Measurements from ENCODE around the gene FBXW7.

The FBXW7 gene

DNA sequence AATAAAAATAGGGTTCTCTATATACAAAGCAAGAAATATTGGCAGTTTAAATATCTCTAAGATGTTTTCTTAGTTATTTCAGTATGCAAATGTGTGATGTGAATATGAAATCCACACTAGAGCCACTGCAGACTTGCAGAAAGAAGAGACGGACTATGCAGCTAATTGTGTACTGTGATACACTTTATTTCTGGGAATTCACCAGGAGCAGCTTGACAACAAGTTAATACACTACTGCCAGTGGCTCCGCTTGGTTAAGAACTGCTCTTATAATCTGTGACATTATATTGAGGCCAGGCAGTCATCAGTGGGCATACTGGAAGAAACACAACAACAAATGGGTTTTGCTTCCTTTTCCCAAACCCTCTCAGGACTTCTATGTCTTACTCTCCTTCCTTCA is 172.0 kb downstream of the FBXW7 start:
- no peak for DNase-seq

DNA sequence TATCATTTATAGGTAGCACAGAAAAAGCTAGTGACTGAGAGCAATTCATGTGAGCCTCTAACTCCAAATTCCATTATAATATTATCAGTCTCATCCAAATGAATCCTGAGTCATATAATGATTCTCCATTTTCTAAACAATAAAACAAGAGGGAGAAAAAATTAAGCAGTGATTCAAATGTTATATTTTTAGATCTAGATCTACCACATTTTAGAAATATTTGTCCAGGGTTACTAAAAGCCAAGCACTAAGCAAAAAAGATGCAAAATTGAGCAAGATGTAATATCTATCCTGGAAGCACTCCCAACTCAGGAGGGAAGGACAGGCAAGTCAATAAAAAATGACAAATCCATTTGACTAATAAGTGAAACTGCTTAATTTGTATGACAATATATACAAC is 172.8 kb downstream of the FBXW7 start:
- no peak for DNase-seq

DNA sequence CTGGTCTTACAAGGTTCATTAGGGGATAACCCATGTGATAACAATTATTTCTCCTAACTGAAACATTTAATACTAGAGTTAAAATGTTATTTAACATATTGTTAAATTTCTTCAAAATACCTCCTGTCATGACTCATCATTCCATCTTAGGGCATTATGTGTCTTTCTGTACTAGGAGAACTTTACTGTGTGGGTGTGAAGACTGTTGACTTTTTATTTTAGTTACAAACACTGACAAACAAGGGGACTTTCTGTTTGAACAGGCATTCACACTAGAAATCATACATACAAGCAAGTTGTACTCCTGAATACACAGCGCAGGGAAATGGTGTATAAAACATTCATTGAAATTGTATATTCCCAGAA is 175.9 kb downstream of the FBXW7 start:
- DNase-seq, result no peak

DNA sequence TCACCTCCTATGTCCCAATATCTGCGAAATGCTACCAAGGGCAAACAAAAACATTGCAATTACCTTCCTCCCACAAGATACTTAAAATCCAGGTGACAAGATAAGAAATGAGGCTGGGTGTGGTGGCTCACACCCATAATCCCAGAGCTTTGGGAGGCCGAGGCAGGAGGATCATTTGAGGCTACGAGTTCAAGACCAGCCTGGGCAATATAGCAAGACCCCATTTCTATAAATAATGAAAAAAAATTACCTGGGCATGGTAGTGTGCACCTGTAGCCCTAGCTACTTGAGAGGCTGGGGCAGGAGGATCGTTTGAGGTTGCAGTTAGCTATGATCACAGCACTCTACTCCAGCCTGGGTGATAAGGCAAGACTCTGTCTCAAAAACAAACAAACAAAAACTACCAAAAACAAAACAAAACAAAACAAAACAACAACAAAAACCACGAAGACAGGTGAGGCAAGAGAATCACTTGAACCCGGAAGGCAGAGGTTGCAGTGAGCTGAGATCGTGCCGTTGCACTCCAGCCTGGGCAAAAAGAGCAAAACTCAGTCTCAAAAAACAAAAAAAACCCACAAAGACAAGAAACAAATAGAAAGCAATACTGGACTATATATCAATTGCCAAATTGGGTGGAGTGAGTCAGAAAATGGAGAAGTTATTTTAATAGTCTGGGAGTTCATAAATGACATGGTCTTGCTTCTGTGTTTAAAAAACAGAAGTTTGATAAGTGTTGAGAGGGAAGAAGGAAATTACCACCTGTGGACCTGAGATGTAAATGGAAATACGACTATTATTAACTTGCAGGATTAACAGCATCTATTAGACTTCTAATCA is 176.5 kb downstream of the FBXW7 start:
- no peak for DNase-seq

DNA sequence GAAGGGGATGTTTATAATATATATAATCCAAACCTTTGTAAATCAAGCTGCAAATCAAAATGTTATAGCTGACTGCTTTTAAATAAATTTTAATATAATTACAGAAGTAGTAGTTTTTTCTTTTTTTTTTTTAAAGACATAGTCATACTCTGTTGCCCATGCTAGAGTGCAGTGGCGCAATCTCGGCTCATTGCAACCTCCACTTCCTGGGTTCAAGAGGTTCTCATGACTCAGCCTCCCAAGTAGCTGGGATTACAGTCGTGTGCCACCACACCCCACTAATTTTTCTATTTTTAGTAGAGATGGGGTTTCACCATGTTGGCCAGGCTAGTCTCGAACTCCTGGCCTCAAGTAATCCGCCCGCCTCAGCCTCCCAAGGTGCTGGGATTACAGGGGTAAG is 178.7 kb downstream of the FBXW7 start:
- no peak for DNase-seq

DNA sequence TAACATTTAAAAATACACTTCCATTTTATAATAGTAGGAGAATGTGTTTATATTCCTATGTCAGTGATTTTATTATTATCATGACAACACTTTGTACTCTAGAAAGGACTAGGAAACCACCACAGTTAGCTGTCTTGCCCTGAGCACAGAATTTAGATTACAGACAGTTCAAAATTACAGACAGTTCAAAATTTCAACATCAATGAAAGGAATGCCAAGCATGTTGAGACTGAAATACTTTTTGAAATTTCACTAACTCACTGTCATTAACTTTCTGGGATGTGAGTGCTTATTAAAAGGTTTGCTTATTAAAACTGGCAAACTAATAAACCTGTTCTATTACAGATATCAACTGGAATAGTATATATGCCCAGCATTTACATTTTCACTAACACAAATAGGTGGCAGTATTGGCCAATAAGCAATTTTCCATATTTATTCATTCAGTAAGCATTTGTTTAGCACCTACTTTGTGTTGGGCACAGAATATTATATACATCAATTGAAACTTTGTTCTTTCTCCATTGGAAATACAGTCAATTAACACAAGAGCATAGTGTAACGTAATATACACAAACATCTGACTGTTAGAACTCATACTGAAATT is 179.4 kb downstream of the FBXW7 start:
- no peak for DNase-seq

DNA sequence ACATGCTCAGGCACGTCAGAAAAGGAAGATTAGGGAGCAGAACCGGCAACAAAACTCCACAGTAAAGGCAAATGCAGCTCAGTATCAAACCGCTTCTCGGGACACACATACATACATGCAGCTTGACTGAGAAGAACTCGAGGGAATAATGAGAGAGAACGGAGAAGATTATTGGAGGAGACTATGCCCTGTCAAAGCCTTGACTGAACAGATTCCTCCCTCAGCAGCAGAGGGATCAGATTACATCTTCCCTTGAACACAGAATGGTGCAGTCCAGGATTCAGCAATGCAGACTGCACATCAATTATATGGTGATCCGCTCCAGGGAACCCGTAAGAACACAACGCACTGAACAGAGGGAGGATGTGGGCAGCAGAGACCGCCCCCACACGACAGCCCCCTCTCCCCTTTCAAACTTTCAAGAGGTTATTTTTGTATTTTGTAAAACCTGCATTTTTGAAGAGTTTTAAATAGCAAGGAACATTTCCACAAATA is 183.2 kb downstream of the FBXW7 start:
- DNase-seq, result no peak

DNA sequence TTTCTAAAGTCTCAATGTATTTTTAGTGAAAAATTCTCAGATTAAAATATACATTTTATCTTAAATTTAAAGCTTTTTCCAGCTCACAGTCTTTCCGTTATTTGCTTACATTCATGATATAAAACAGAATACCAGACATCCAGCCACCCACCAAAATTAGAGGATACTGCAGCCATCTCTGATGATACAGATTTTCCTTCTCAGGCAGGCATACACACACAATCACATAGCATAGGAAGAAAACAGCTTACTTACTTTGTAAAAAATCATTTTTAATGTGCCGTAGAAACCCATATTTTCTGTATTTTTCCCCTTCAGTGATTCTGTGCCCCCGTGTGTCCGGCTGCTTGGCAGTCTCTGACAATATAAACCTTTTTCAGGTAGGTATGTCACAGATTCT is 183.7 kb downstream of the FBXW7 start:
- no peak for DNase-seq

DNA sequence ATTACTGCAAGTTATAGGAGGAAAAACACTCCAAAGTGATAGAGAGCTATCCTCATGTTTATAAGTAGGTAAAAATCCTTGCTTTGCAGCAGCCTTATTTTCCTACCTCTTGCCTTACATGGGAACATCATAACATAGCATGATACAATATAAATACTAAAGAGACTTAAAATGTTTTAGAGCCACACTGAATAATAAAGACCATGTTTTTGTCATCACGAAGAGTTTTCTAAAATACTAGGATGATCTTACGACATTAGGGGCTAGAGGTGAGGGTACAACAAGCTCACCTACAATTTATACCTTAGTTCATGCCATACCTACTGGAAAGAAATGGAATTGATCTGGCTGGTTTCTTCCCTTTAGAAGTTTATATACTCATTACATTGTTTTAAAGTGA is 184.8 kb downstream of the FBXW7 start:
- DNase-seq, result no peak

DNA sequence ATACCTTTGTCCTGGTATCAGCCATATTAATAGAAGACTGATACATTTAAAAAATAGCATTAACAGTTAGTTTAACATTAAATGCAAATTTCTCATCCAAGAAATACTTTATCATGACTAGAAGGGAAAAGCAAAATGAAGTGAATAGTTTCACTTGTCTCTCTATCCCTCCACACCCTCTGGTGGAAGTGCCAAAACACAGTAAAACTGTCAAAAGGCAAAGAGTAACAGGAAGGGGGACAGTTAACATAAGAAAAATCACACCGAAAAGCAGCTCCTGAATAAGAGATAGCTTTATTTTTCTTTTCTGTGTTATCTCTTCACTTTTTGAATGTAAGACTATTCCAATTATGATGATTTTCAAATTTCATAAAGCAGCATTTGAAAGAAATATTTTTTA is 187.2 kb downstream of the FBXW7 start:
- DNase-seq, result no peak

DNA sequence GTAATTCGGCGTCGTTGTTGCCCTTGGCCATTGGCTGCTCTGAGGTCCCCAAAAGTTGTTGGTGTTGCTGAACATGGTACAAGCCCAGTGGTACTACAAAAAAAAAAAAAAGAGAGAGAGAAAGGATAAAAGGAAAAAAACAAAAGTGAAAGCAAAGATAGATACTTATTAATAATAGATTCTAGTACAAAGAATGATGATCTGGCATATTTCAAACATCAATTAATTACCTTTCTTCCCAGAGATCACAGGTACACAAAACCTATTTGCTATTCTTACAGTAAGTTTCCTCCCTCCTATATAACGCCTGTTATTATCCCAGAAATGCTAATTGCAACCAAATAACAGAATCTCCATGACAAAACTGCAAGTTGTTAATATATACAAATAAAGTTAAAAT is 188.9 kb downstream of the FBXW7 start:
- no peak for DNase-seq

DNA sequence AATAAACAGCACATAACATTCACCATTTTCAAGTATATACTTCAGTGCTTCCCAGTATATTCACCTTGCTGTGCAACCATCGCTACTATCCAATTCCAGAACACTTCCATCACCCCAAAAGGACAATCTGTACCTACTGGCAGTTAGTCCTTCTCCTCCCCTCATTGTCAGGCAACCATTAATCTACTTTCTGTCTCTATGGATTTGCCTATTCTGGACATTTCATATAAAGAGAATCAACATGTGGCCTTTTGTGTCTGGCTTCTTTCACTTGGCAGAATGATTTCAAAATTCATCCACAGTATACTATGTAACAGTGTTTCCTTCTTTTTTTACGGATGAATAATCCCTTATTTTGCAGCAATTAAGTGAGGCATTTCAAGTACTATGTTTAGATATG is 189.4 kb downstream of the FBXW7 start:
- DNase-seq, result no peak

DNA sequence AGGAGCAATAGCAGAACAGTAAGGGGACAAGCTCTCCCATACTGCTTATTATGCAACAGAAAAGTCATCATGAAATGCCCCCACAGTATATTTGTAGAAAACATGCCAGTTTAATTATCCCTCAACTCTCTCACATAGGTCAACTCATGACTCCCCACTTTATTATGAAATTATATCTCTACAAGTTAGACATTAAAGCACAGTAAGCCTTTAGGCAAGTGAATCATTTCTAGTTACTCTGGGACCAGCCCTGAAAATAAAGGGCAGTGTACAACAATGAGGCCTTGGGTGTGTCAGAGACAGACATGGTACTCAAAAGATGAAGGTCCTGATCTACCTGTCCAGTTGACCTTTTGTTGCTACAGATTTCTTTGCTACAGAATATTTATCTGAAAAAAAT is 191.9 kb downstream of the FBXW7 start:
- no peak for DNase-seq

DNA sequence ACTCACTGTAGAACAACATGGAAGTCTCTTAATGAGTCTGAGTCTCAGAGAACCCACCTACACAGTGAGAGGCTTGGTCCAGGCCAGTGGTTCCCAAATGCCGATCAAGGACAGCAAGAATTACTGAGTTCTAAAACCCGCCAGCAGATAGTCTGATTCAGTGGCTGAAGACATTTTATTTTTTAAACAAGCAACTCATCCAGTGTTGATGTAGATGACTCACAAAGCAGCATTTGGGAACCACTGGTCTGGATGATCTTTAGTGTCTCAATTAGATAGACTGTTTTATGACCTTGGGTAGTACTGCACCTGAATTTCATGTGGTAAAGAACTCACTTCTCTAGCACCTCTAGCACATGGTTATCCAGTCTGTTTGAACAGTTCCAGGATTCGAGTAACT is 193.6 kb downstream of the FBXW7 start:
- DNase-seq, result no peak

DNA sequence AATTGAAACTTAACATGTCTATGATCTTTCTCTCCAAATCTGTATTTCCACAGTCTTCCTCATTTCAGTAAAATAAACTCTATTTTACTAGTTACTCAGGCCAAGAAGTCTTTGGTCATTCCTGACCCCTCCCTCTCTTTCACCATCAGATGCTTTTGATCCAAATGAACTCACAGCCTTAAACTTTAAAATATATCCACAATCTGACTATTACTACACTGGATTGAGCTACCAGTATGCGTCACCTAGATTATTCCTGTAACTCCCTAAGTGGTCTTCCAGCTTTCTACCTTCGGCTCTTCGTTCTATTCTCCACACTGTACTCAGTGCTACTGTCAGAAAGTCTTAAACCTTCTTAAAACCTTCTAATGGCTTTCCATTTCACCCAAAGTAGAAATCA is 195.1 kb downstream of the FBXW7 start:
- DNase-seq, result no peak

DNA sequence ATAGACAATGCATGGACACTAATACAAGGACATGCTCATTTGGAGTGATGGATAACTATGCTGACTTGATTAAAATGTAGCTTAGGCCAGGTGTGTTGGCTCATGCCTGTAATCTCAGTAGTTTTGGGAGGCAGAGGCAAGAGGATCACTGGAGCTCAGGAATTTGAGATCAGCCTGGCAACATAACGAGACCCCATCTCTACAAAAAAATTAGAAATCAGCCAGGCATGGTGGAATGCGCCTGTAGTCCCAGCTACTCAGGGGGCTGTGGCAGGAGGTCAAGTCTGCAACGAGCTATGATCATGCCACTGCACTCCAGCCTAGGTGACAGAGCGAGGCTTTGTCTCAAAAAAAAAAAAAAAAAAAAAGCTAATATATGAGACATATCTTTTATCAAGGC is 196.3 kb downstream of the FBXW7 start:
- no peak for DNase-seq

DNA sequence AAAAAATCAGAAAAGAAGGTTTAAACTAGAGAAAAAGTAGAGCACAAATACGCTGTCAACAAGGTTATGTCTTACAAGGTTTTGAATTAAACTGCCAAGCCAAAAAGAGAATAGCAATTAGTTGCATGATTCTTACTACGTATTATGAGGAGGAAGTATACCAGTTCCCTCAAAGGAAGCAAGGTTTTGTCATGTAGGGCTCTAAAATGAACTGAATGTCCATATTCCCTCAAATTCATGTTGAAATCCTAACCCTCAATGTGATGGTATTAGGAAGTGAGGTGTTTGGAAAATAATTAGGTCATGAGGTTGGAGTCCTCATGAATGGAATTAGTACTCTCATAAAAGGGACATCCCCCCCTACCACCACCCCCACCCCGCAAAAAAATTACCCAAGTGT is 201.0 kb downstream of the FBXW7 start:
- DNase-seq, result no peak

DNA sequence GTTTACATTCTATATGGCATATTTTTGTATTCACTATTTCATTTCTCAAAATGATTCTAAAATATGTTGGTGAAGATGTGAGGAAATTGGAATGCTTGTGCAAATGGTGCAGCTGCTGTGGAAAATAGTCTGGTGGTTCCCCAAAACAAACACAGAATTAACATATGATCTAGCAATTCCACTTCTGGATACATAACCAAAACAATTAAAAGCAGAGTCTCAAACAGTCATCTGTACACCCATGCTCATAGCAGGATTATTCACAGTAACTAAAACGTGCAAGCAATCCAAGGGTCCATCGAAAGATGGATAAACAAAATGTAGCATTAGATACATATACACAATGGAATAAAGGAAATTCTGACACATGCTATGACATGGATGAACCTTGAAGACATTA is 204.8 kb downstream of the FBXW7 start:
- DNase-seq, result no peak

DNA sequence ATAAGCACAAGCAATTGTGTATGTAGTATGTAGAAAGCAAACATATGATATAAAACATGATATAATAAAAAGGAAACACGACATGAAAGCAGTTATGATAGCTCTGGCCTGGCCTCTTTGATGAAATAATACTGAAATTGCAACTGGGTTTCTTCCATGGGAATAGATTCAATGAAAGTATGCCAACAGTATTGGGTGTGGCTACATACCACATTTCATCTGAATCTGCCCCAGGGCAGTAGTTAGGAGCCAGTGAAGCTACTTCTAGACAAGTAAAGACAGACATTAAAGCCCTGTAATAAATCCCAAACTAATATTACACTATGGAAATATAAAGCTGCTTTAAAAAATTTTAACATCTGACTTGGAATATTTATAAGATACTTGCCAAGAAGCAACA is 207.3 kb downstream of the FBXW7 start:
- DNase-seq, result no peak

DNA sequence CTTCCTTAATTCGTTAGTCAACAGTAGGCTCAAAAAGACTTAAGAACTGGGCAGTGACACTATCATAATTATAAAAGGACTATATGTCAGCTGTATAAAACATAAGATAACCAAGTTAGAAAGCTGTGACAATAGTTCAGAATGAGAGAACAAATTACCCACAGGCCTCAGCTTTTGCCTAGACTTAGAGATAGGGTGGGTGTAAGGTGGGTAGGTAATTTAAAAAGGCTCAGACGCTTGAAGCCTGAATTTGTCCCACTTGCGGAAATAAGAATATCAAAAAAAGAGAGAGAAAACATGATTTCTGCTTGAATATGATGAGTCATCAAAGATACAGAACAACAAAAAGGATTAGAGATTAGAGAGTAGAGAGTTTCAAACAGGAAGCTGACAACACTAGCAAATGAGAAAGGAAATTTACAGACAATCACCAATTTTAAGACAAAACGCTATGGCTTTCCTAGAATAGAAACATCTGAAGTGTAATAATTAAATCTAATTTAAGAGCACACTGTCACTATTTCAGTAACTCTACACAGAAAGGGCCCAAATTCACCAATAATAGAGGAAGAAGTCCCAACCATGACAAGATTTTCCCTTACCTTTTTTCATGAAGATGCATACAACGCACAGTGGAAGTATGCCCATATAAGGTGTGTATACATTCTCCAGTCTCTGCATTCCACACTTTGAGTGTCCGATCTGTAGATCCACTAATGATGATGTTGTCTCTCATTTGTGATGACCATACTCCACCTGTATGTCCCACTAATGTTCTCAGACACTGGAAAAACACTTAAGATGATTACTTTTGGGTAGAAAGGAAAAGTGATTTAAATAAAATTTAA is 208.1 kb downstream of the FBXW7 start:
- DNase-seq, result no peak

DNA sequence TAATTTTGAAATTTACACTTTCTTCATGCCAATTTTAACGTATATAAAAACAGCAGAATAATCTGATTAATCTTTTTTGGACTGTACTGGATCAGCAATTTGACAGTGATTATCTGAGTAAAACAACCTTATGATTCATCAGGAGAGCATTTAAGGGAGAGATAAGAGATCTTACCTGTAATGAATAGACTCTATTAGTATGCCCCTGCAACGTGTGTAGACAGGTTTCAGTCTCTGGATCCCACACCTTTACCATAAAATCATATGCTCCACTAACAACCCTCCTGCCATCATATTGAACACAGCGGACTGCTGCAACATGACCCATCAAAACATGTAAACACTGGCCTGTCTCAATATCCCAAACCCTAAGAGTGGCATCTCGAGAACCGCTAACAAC is 210.1 kb downstream of the FBXW7 start:
- no peak for DNase-seq

DNA sequence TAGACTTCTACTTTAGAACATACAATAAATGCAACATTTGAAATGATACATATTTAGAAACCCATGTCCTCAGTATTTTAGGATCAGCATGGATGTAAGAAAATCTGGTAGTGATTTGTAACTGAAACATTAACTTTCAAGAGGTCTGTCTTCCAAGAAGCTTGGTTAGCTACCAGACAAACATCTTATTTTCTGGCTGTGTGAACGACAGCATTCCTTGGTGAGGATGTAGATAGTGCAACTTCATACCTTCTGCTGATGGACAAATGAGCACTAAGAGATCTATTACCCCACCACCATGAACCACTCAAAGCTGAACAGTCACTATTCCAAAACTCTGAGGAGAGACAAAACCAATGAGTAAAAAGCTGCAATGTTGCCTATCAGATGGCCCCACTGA is 212.7 kb downstream of the FBXW7 start:
- DNase-seq, result no peak

DNA sequence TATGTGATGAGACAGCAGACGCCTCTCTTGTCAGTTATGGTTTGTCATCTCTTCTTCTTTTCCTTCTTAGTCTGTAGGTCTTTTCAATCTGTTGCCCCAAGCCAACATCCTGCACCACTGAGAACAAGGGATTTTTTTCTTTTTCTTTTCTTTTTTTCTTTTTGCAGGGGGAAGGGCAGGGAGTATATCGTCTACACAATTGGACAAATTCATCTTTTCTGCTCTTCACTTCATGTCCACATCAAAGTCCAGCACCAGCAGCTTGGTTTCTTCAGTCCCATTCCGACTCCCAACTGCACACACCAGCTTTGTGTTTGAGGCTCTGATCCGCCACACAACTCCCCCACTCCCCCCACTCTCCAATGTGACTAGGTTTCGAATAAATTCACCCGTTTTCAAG is 213.2 kb downstream of the FBXW7 start:
- DNase-seq, result no peak

DNA sequence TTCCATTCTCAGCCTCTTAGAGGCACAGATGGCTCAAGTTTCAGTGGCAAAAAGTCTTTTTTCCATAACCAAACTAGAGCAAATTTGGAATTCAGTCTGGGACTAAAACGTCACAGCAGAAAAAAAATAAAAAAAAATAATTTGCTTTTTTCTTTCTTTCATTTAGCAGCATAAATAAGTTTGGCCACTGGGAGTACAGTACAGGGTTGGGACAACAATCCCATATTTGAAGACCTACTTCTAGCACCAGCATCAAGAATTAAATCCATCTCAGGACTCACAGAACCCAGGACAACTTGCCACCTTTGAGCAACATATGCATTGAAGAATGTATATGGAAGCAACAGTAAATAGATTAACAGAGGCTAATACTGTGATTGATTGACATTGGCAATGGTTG is 214.0 kb downstream of the FBXW7 start:
- no peak for DNase-seq
